Astrocyte (in vitro differentiated cells and primary cell): ENCODE data around the gene ABCA7.

ENCODE experiments used
- EZH2 ChIP-seq: IDR thresholded peaks from 2 replicates; pipeline ENCODE4 v1.6.1; 2012; ENCODE audit warnings: mild to moderate bottlenecking, low read length, inconsistent platforms; ENCODE audit not compliant: insufficient read depth
- TF ChIP-seq, protein P1 (sequence below): IDR thresholded peaks from 2 replicates; pipeline ENCODE4 v1.5.1; 2011; ENCODE audit warnings: low read depth, mild to moderate bottlenecking, inconsistent platforms, low read length, moderate library complexity; ENCODE audit not compliant: insufficient read depth

DNA sequence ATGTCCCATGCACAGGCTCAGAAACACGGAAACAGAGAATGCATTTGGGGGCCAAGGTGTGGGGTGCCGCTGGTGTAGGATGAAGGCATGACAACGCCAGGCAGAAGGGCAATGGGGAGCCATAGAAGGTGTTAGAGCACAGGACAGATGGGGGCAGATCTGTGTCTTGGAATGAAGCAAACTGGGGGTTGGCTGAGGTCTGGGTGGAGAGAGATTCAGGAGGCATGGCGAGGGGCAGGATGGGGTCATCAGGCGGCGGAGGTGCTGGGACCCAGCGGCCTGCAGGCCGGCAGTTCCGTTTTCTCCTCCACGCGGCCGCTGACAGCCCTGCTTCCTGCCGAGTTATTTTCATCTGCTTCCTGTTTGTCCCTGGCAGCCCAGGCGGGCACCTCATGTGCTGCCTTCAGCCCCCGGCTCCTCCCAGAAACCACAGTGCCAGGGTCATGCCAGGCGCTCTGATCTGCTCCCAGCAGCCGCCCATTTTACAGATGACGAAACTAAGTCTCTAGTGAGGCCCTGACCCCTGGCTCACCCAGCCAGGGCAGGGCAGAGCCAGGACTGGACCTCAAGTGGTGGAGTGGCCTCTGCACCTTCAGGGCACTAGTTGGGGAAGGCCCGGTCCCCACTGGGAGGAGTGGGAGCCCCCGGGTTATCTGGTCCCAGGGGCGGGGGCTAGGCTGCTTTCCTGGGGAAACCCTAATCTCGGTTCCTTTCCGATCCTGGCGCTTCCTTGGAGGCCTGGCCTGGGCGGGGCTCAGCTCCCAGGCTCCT lies 29.3 kb downstream of the ABCA7 start:
- no peak for TF ChIP-seq EZH2
- TF ChIP-seq, protein P1, sequence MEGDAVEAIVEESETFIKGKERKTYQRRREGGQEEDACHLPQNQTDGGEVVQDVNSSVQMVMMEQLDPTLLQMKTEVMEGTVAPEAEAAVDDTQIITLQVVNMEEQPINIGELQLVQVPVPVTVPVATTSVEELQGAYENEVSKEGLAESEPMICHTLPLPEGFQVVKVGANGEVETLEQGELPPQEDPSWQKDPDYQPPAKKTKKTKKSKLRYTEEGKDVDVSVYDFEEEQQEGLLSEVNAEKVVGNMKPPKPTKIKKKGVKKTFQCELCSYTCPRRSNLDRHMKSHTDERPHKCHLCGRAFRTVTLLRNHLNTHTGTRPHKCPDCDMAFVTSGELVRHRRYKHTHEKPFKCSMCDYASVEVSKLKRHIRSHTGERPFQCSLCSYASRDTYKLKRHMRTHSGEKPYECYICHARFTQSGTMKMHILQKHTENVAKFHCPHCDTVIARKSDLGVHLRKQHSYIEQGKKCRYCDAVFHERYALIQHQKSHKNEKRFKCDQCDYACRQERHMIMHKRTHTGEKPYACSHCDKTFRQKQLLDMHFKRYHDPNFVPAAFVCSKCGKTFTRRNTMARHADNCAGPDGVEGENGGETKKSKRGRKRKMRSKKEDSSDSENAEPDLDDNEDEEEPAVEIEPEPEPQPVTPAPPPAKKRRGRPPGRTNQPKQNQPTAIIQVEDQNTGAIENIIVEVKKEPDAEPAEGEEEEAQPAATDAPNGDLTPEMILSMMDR, result no peak
